ENCODE data around the gene GNB4.
A peak's percentile ranks its signal among the peaks of the same experiment; 100 is the strongest.

GNB4 gene

GRCh38 chr3:179425075-179425474, 26.2 kb downstream of the GNB4 start:
- no peak for DNase-seq (ENCODE audit: low read depth)

DNA sequence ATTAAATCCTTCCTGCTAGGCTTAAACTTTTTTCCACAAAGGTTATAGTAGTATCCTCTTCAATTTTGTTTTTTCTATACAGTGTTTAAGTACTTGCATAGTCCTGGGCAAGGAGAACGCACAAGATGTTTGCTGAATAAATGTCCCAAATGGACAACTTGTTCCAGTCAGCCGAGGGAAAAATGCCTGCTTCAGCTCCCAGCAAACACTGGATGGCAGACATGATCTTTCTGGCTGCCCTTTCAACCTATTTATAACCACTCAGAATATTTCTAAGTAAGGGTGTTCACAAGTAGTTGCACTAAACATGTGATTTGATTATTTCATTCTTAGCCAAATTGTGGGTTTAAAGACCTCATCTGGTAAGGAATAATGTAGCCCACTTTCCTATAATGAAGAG, 29.8 kb downstream of the GNB4 start:
- H3K4me3 ChIP-seq (ENCODE audit: low read length) = no peak overlapping the region
- TF ChIP-seq, protein P1, sequence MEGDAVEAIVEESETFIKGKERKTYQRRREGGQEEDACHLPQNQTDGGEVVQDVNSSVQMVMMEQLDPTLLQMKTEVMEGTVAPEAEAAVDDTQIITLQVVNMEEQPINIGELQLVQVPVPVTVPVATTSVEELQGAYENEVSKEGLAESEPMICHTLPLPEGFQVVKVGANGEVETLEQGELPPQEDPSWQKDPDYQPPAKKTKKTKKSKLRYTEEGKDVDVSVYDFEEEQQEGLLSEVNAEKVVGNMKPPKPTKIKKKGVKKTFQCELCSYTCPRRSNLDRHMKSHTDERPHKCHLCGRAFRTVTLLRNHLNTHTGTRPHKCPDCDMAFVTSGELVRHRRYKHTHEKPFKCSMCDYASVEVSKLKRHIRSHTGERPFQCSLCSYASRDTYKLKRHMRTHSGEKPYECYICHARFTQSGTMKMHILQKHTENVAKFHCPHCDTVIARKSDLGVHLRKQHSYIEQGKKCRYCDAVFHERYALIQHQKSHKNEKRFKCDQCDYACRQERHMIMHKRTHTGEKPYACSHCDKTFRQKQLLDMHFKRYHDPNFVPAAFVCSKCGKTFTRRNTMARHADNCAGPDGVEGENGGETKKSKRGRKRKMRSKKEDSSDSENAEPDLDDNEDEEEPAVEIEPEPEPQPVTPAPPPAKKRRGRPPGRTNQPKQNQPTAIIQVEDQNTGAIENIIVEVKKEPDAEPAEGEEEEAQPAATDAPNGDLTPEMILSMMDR (IDR thresholded peaks at IDR 0.05; ENCODE audit: insufficient read depth, low read depth, low read length, missing control alignments) = peak; percentile 48
- DNase-seq (ENCODE audit: low read depth) = peak; percentile 41

More at GRCh38 chr3:179425075-179425474, 26.2 kb downstream of the GNB4 start:
- TF ChIP-seq, protein P1 (IDR thresholded peaks at IDR 0.05; ENCODE audit: insufficient read depth, low read depth, low read length, missing control alignments) = no peak
- H3K4me3 ChIP-seq (ENCODE audit: low read length) = no peak overlapping the region

DNA sequence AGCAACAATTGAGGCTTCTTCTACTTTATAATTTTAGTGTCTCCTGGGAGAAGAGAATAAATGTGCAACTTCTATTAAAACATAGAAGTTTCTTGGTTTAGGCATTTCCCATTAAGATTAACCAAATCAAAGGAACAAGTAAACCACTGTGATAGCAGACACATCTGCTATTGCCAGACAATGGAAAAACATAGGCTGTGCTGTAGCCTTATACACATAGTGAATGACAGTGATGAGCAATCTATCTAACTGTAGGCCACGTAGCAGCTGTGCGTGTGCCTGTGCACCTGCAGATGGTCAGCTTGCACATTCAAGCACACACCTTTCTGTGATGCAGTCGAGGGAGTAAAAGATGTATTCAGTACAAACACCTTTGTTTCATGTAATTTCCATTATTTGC, 32.7 kb downstream of the GNB4 start:
- DNase-seq (ENCODE audit: low read depth) = no peak
- TF ChIP-seq, protein P1 (IDR thresholded peaks at IDR 0.05; ENCODE audit: insufficient read depth, low read depth, low read length, missing control alignments) = no peak
- H3K4me3 ChIP-seq (ENCODE audit: low read length) = no peak overlapping the region

DNA sequence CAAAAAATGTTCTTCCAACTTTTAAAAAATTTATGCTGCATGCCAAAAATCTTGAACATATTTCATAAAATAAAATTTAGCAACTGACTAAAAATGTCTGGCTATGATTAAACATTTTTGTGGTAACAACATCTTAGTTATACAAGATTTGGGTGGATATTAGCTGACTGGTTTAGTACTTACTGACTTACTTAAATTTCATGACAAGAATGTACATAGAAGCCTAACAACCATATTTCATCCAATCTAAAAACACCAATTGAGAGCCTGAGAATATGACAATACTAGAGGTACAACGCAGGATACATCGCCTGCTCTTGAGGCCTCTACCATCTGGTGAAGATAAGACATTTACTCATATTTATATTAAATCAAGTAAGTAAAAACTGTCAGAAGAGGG, 34.6 kb downstream of the GNB4 start:
- DNase-seq (ENCODE audit: low read depth) = no peak
- TF ChIP-seq, protein P1 (IDR thresholded peaks at IDR 0.05; ENCODE audit: insufficient read depth, low read depth, low read length, missing control alignments) = no peak
- H3K4me3 ChIP-seq (ENCODE audit: low read length) = no peak overlapping the region

- TF ChIP-seq, protein P1 (IDR thresholded peaks at IDR 0.05; ENCODE audit: insufficient read depth, low read depth, low read length, missing control alignments) = no peak
- DNase-seq (ENCODE audit: low read depth) = no peak
Measured at GRCh38 chr3:179415377-179415776, 35.9 kb downstream of the GNB4 start.

GRCh38 chr3:179414804-179415203, 36.5 kb downstream of the GNB4 start:
- TF ChIP-seq, protein P1 (IDR thresholded peaks at IDR 0.05; ENCODE audit: insufficient read depth, low read depth, low read length, missing control alignments) = no peak
- no peak overlapping the region for H3K4me3 ChIP-seq (ENCODE audit: low read length)
- DNase-seq (ENCODE audit: low read depth) = no peak

More at GRCh38 chr3:179415377-179415776, 35.9 kb downstream of the GNB4 start:
- no peak overlapping the region for H3K4me3 ChIP-seq (ENCODE audit: low read length)

- H3K4me3 ChIP-seq (ENCODE audit: low read length) = no peak overlapping the region
- no peak for DNase-seq (ENCODE audit: low read depth)
- TF ChIP-seq, protein P1 (IDR thresholded peaks at IDR 0.05; ENCODE audit: insufficient read depth, low read depth, low read length, missing control alignments) = no peak
Measured at GRCh38 chr3:179410999-179411398, 40.3 kb downstream of the GNB4 start.
